Left ventricle myocardium inferior (tissue), 1 donor: ENCODE data around the gene PIEZO1. TPM values are rescaled to one million over a fixed set of nuclear protein-coding genes. Genes with fewer than 3 reads are reported as not detected.

ENCODE experiments used
- DNase-seq: peaks from one replicate; pipeline ENCODE4 v3.0.0-alpha.2; 2020
- H3K27ac ChIP-seq: fragments of 200-600 bp; replicated peaks from 2 replicates; pipeline ENCODE4 v1.8.0; 2021
- H3K27me3 ChIP-seq: fragments of 200-600 bp; 2 replicates; pipeline ENCODE4 v1.8.0; 2021; ENCODE audit warnings: low read depth
- H3K36me3 ChIP-seq: fragments of 200-600 bp; 2 replicates; pipeline ENCODE4 v1.8.0; 2021
- H3K4me1 ChIP-seq: fragments of 200-600 bp; 2 replicates; pipeline ENCODE4 v1.8.0; 2021
- H3K4me3 ChIP-seq: fragments of 200-600 bp; 2 replicates; pipeline ENCODE4 v1.8.0; 2021; ENCODE audit warnings: mild to moderate bottlenecking, moderate library complexity
- H3K9me3 ChIP-seq: fragments of 200-600 bp; replicated peaks from 2 replicates; pipeline ENCODE4 v1.8.0; 2021
- CTCF ChIP-seq: fragments of 200-600 bp; IDR thresholded peaks from 2 replicates; pipeline ENCODE4 v1.8.0; 2021; ENCODE audit warnings: antibody characterized with exemption, mild to moderate bottlenecking, borderline replicate concordance
- intact Hi-C: fragments of 100-400 bp; cut with micrococcal nuclease; formaldehyde crosslinking; loops from one replicate; pipeline ENCODE4 v1.11.0; 2022
- total RNA-seq: library from RNA; stranded (reverse); fragmentation: NEBNext Ultra II Directional; extraction: Animal tissue kit (Norgen Biotek cat#: 25700); gene quantifications from one replicate; pipeline ENCODE4 v1.2.1, GENCODE V29; 2021
- donor health status: DM: no; HTN: yes; CAD: no; lungs with severe emphysema.

Gene PIEZO1
- total RNA-seq, 1 donor from 2014 or later, result 17.1 TPM

GRCh38 chr16:88739139-88739976 lies 45.7 kb downstream of the PIEZO1 start:
- DNase-seq, result no peak
- no peak for TF ChIP-seq CTCF
- intact Hi-C loops, result loop anchor here (10.0 kb wide), 1 partner anchor 475 kb away; the partner anchor contains the start of gene ZNF778
- Histone ChIP-seq H3K36me3 (peaks cover 3% of the 10 kb centered on the region), H3K27me3 (no peaks in the 10 kb centered on the region), H3K27ac (no peak overlapping the region), H3K9me3 (no peaks in the 10 kb centered on the region), H3K4me1 (peaks cover 17% of the 10 kb centered on the region), H3K4me3 (no peak overlapping the region)

GRCh38 chr16:88738151-88739084 lies 46.6 kb downstream of the PIEZO1 start:
- Histone ChIP-seq H3K27ac (no peak overlapping the region), H3K27me3 (no peaks in the 10 kb centered on the region), H3K9me3 (no peaks in the 10 kb centered on the region), H3K36me3 (peaks cover 5% of the 10 kb centered on the region), H3K4me1 (peaks cover 7% of the 10 kb centered on the region), H3K4me3 (no peak overlapping the region)
- no peak for DNase-seq
- intact Hi-C loops, result loop anchor here (10.0 kb wide), 1 partner anchor 476 kb away; the partner anchor contains the start of gene ZNF778
- TF ChIP-seq CTCF, result no peak

GRCh38 chr16:88737298-88738150 lies 47.5 kb downstream of the PIEZO1 start:
- H3K9me3 ChIP-seq, result no peaks in the 10 kb centered on the region
- H3K27me3 ChIP-seq, result no peaks in the 10 kb centered on the region
- DNase-seq, result peak; percentile 71
- peak; percentile 98 for TF ChIP-seq CTCF
- peaks cover 8% of the 10 kb centered on the region for H3K36me3 ChIP-seq
- intact Hi-C loops, result loop anchor here (10.0 kb wide), 1 partner anchor 477 kb away; the partner anchor contains the start of gene ZNF778
- no peak overlapping the region for H3K4me3 ChIP-seq
- H3K27ac ChIP-seq, result no peak overlapping the region
- H3K4me1 ChIP-seq, result peaks cover 6% of the 10 kb centered on the region

- H3K4me1 ChIP-seq, result peaks cover 6% of the 10 kb centered on the region
- peaks cover 8% of the 10 kb centered on the region for H3K36me3 ChIP-seq
- no peaks in the 10 kb centered on the region for H3K27me3 ChIP-seq
- H3K9me3 ChIP-seq, result no peaks in the 10 kb centered on the region
- no peak overlapping the region for H3K27ac ChIP-seq
- no peak overlapping the region for H3K4me3 ChIP-seq
- intact Hi-C loops, result loop anchor here (10.0 kb wide), 1 partner anchor 478 kb away; the partner anchor contains the start of gene ZNF778
- DNase-seq, result no peak
- TF ChIP-seq CTCF, result no peak
Observed at GRCh38 chr16:88736496-88736895, 48.5 kb downstream of the PIEZO1 start.

GRCh38 chr16:88736088-88736487 lies 48.9 kb downstream of the PIEZO1 start:
- Histone ChIP-seq H3K36me3 (peaks cover 9% of the 10 kb centered on the region), H3K4me1 (peaks cover 6% of the 10 kb centered on the region), H3K27ac (no peak overlapping the region), H3K4me3 (no peak overlapping the region), H3K27me3 (no peaks in the 10 kb centered on the region), H3K9me3 (no peaks in the 10 kb centered on the region)
- intact Hi-C loops, result loop anchor here (10.0 kb wide), 1 partner anchor 479 kb away; the partner anchor contains the start of gene ZNF778
- TF ChIP-seq CTCF, result no peak
- no peak for DNase-seq
